Renal cortex interstitium (tissue), 15 donors: ENCODE measurements around the gene RHOU. TPM values are rescaled to one million over a fixed set of nuclear protein-coding genes. Genes with fewer than 3 reads are reported as not detected.
"Not testable (repeated sequence)": the region's sequence is repeated elsewhere in the genome, so short reads cannot be mapped to it uniquely, and the experiment has no call there.

Experiments
- DNase-seq, 11 donors: peaks; one replicate each; pipeline ENCODE4 v3.0.0-alpha.2; 2013; ENCODE audit warnings: low read depth in 9 of 11, low spot score in 4 of 11; ENCODE audit errors: extremely low read depth in 1 of 11
- long read RNA-seq, 16 experiments: transcript quantifications; one replicate each; lab custom pipeline, GENCODE V29; 2026
- polyA plus RNA-seq, 3 donors: library from polyadenylated mRNA; unstranded; fragments of 120-200 nt; gene quantifications; one replicate each; pipeline ENCODE4 v1.2.1, GENCODE V29; 2013; ENCODE audit not compliant: insufficient read length in 3 of 3

Gene RHOU
- polyA plus RNA-seq, result 10 to 100 TPM; 17.3 to 18.5 (median 17.6) TPM
- long read RNA-seq, donor 1, full-length matches to known transcripts, result 5 of 5 reads
- long read RNA-seq, donor 1, partial matches to known transcripts, result 0 of 5 reads
- long read RNA-seq, donor 1, other reads (novel, unspliced or antisense), result 0 of 5 reads
- long read RNA-seq, donor 2, full-length matches to known transcripts, result 6 of 6 reads
- long read RNA-seq, donor 2, partial matches to known transcripts, result 0 of 6 reads
- long read RNA-seq, donor 2, other reads (novel, unspliced or antisense), result 0 of 6 reads
- long read RNA-seq, donor 3, full-length matches to known transcripts, result 5 of 5 reads
- long read RNA-seq, donor 3, partial matches to known transcripts, result 0 of 5 reads
- long read RNA-seq, donor 3, other reads (novel, unspliced or antisense), result 0 of 5 reads
- long read RNA-seq, donor 4, full-length matches to known transcripts, result 6 of 6 reads
- long read RNA-seq, donor 4, partial matches to known transcripts, result 0 of 6 reads
- long read RNA-seq, donor 4, other reads (novel, unspliced or antisense), result 0 of 6 reads
- long read RNA-seq, donor 5, result 0 reads
- long read RNA-seq, donor 6, full-length matches to known transcripts, result 7 of 7 reads
- long read RNA-seq, donor 6, partial matches to known transcripts, result 0 of 7 reads
- long read RNA-seq, donor 6, other reads (novel, unspliced or antisense), result 0 of 7 reads
- long read RNA-seq, donor 7, full-length matches to known transcripts, result 2 of 2 reads
- long read RNA-seq, donor 7, partial matches to known transcripts, result 0 of 2 reads
- long read RNA-seq, donor 7, other reads (novel, unspliced or antisense), result 0 of 2 reads
- long read RNA-seq, donor 8, full-length matches to known transcripts, result 7 of 7 reads
- long read RNA-seq, donor 8, partial matches to known transcripts, result 0 of 7 reads
- long read RNA-seq, donor 8, other reads (novel, unspliced or antisense), result 0 of 7 reads
- long read RNA-seq, donor 9, full-length matches to known transcripts, result 3 of 3 reads
- long read RNA-seq, donor 9, partial matches to known transcripts, result 0 of 3 reads
- long read RNA-seq, donor 9, other reads (novel, unspliced or antisense), result 0 of 3 reads
- long read RNA-seq, donor 10, full-length matches to known transcripts, result 1 of 1 reads
- long read RNA-seq, donor 10, partial matches to known transcripts, result 0 of 1 reads
- long read RNA-seq, donor 10, other reads (novel, unspliced or antisense), result 0 of 1 reads
- long read RNA-seq, donor 11, full-length matches to known transcripts, result 6 of 6 reads
- long read RNA-seq, donor 11, partial matches to known transcripts, result 0 of 6 reads
- long read RNA-seq, donor 11, other reads (novel, unspliced or antisense), result 0 of 6 reads
- long read RNA-seq, donor 12, full-length matches to known transcripts, result 2 of 2 reads
- long read RNA-seq, donor 12, partial matches to known transcripts, result 0 of 2 reads
- long read RNA-seq, donor 12, other reads (novel, unspliced or antisense), result 0 of 2 reads
- long read RNA-seq, donor 13, full-length matches to known transcripts, result 17 of 17 reads
- long read RNA-seq, donor 13, partial matches to known transcripts, result 0 of 17 reads
- long read RNA-seq, donor 13, other reads (novel, unspliced or antisense), result 0 of 17 reads
- long read RNA-seq, donor 14, full-length matches to known transcripts, result 7 of 7 reads
- long read RNA-seq, donor 14, partial matches to known transcripts, result 0 of 7 reads
- long read RNA-seq, donor 14, other reads (novel, unspliced or antisense), result 0 of 7 reads
- long read RNA-seq, donor 15, full-length matches to known transcripts, result 3 of 3 reads
- long read RNA-seq, donor 15, partial matches to known transcripts, result 0 of 3 reads
- long read RNA-seq, donor 15, other reads (novel, unspliced or antisense), result 0 of 3 reads
- long read RNA-seq, donor 16, full-length matches to known transcripts, result 13 of 13 reads
- long read RNA-seq, donor 16, partial matches to known transcripts, result 0 of 13 reads
- long read RNA-seq, donor 16, other reads (novel, unspliced or antisense), result 0 of 13 reads

GRCh38 chr1:228734881-228735801, at the start of gene RHOU:
Gene RHOU (plus strand): TSS chr1:228735479. CDS start chr1:228735743, 264 bp downstream.
- DNase-seq, result peak in 6 of 11 donors; percentile 63 to 74 (median 72)

DNA sequence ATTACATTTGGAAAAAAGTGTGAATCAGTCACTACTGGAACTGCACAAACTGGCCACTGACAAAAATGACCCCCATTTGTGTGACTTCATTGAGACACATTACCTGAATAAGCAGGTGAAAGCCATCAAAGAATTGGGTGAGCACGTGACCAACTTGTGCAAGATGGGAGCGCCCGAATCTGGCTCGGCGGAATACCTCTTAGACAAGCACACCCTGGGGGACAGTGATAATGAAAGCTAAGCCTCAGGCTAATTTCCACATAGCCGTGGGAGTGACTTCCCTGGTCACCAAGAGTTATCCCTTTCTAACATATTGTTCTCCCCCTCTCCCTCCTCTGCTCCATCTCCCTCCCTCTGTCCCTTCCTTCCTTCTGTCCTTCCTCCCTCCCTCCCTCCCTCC, 47.7 kb upstream of the RHOU start:
- DNase-seq, result no peak

DNA sequence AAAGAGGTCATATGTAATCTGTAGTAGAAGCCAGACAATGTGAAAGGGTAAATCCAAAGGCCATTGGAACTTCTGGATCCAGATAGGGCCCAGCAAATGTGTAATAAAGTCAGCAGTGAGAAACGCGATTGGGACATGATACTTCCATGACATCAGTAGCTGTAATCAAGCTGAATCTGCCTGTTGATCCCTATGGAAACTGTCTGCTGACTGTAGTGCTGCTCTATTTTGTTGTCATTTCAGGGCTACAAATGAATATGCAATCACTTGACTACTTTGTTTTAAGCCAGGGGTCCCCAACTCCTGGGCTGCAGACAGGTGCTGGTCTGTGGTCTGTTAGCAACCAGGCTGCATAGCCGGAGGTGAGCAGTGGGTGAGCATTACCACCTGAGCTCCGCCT, 46.0 kb upstream of the RHOU start:
- DNase-seq, result no peak

DNA sequence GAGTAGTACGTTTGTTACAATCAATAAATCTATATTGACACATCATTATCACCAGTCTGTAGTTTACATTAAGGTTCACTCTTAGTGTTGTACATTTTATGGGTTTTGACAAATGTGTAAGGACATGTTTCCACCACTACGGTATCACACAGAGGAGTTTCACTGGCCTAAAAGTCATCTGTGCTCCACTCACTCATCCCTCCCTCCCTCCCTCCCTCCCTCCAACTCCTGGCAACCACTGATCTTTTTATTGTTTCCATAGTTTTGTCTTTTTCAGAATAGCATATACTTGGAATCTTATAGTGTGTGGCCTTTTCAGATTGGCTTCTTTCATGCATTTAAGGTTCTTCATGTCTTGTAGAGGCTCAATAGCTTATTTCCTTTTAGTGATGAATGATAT, 44.1 kb upstream of the RHOU start:
- DNase-seq, result no peak

DNA sequence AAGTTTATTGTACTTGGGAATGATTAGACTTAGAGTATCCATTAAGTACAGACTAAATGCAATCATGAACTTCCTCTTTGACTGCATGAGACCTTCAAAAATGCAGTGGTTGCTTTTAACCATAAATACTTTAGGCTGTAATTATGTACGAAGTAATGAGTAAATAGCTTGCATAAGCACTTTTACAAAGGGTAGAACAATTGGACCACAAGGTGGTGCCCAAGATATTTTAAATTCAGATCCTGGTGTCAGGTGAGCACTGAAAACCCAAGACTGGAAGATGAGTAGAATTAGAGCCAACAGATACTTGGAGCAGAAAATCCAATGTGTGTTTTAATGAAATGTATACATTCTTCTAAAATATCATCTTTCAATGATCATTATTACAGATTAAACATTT, 43.4 kb upstream of the RHOU start:
- peak in 6 of 11 donors; percentile 12 to 28 (median 20) for DNase-seq

GRCh38 chr1:228694447-228694846, 40.8 kb upstream of the RHOU start:
- not testable (repeated sequence) for DNase-seq

DNA sequence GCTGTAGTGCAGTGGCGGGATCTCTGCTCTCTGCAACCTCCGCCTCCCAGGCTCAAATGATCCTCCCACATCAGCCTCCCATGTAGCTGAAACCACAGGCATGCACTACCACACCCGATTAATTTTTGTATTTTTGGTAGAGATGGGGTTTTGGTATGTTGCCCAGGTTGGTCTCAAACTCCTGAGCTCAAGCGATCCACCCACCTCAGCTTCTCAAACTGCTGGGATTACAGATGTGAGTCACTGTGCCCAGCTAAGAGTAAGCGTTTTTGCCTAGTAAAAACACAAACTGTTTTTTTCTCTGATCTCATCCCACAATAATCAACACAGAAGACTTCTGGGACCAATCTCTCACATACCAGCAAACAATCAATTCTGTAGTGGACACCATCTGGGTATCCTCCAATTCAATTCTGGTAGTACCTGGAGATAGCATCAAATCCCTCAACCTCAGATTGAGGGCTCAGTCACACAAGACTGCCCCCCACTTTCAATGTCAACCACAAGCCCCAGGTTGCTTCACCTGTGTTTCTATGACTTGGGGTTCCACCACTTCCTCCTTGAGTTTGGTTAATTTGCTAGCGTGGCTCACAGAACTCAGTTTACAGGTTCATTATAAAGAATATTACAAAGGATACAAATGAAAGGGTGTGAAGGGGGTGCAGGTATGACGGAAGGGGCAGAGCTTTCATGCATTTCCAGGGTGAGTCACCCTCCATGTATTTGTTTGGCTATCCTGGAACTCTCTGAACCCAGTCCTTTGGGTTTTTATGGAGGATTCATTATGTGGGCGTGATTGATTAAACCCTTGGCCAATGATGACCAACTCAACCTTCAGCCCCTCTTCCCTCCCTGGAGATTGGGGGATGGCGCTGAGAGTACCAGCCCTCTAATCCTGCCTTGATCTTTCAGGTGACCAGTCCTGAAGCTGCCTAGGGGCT, 40.0 kb upstream of the RHOU start:
- no peak for DNase-seq

GRCh38 chr1:228697207-228698016, 37.9 kb upstream of the RHOU start:
- DNase-seq, result peak in 4 of 11 donors; percentile 22 to 43 (median 29)

- DNase-seq, result no peak
Measured at GRCh38 chr1:228698017-228698329, 37.3 kb upstream of the RHOU start.

GRCh38 chr1:228702433-228702832, 32.8 kb upstream of the RHOU start:
- no peak for DNase-seq

DNA sequence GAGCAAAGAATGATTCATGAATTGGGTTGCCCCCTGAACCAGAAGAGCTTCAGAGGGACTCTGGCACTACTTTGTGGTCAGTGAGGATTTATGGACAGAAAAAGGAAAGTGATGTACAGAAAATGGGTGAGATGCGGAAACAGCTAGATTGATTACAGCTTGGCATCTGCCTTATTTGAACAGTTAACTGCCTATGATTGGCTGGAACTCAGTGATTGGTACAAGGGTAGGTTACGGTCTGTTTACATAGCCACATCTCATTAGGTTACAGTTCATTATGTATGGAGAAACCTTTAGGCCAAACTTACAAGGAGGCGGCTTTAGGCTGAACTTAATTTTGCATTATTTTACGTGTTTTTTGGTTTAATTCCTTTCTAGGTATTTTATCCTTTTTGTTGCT, 29.0 kb upstream of the RHOU start:
- DNase-seq, result no peak

GRCh38 chr1:228717081-228717480, 18.2 kb upstream of the RHOU start:
- peak in 1 of 11 donors; percentile 20 for DNase-seq

- DNase-seq, result no peak
Measured at GRCh38 chr1:228721407-228721806, 13.9 kb upstream of the RHOU start.

DNA sequence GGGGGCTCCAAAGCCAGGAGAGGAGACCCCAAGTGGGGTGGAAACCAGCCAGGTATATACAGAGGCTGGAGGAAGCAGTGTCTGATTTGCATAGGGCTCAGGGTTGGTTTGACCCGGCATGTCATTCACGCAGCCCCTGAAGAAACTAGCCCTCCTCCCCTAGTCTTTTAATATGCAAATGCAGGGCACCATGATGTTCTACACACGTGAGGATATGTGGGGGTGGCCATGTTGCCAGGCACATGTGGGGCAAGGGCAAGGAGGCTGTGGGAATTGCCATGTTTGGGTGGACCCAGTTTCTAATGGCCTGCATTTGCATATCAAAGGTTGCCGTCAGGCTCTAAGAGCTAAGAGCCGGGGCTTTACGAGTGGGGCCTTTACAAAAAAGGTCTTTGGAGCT, 12.0 kb upstream of the RHOU start:
- no peak for DNase-seq

DNA sequence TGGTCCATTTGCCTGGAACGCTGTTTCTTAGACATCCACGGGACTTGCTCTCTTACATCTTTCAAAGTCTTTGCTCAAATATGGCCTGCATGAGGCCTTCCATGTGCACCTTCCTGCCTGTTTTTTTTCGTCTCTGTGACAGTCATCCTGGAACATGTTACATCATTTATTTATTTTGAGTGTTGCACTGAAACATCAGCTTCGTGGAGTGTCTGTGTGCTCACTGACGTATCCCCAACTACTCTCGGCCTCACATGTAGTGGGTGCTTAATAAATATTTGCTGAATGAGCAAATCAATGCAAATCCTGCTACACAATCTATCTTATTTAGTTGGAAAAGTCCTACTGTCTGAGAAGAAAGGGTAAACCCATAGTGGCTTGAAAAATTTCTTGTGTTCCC, 11.4 kb upstream of the RHOU start:
- DNase-seq, result no peak
